DND-41 (cell line): ENCODE results near the gene KATNAL2.

Source experiments
- ATAC-seq: fragments of 200-7000 bp; cut with Tn5 transposase; 3 replicates; pipeline ENCODE4 v1.9.1; 2021; ENCODE audit warnings: low read depth; ENCODE audit not compliant: insufficient read depth
- DNase-seq: peaks from one replicate; pipeline ENCODE4 v3.0.0-alpha.2; 2020
- H2AFZ ChIP-seq: 2 replicates; pipeline ENCODE4 v1.6.0; 2012; ENCODE audit warnings: low read depth, low read length
- H3K27ac ChIP-seq: 2 replicates; pipeline ENCODE4 v1.5.1; 2012; ENCODE audit warnings: low read length, inconsistent platforms
- H3K27me3 ChIP-seq: fragments of 200-600 bp; sonication (generic); 2 replicates; pipeline ENCODE4 v1.6.0; 2012; ENCODE audit warnings: low read length, mild to moderate bottlenecking, inconsistent platforms; ENCODE audit not compliant: insufficient read depth, poor library complexity
- H3K36me3 ChIP-seq: 2 replicates; pipeline ENCODE4 v1.5.1; 2012; ENCODE audit warnings: low read length, inconsistent platforms; ENCODE audit not compliant: insufficient read depth
- H3K4me1 ChIP-seq: 2 replicates; pipeline ENCODE4 v1.5.1; 2012; ENCODE audit warnings: mild to moderate bottlenecking, low read length; ENCODE audit not compliant: insufficient read depth
- H3K4me2 ChIP-seq: 2 replicates; pipeline ENCODE4 v1.6.0; 2012; ENCODE audit warnings: mild to moderate bottlenecking, moderate library complexity, low read length, inconsistent platforms; ENCODE audit not compliant: insufficient read depth
- H3K4me3 ChIP-seq, 2 experiments: fragments of 200-600 bp in 1 of 2; shearing (Covaris generic) in 1 of 2; 2 replicates each; pipeline ENCODE4 v1.5.1; 2012 to 2016; ENCODE audit warnings: inconsistent platforms in 2 of 2, low read length in 2 of 2, mild to moderate bottlenecking in 2 of 2, low read depth in 1 of 2, moderate library complexity in 1 of 2
- H3K79me2 ChIP-seq: 2 replicates; pipeline ENCODE4 v1.6.0; 2012; ENCODE audit warnings: low read length, inconsistent platforms; ENCODE audit not compliant: insufficient read depth
- H3K9ac ChIP-seq: 2 replicates; pipeline ENCODE4 v1.6.0; 2012; ENCODE audit warnings: low read depth, mild to moderate bottlenecking, inconsistent platforms, low read length, moderate library complexity
- H3K9me3 ChIP-seq: 2 replicates; pipeline ENCODE4 v1.5.1; 2012; ENCODE audit warnings: low read length, moderate library complexity, mild to moderate bottlenecking, inconsistent platforms; ENCODE audit not compliant: insufficient read depth, severe bottlenecking
- H4K20me1 ChIP-seq: 2 replicates; pipeline ENCODE4 v1.6.0; 2012; ENCODE audit warnings: low read length; ENCODE audit not compliant: insufficient read depth
- CTCF ChIP-seq: IDR thresholded peaks from 2 replicates; pipeline ENCODE4 v1.5.1; 2012; ENCODE audit warnings: borderline replicate concordance, low read length, moderate library complexity, mild to moderate bottlenecking; ENCODE audit not compliant: poor library complexity, severe bottlenecking; ENCODE audit errors: extremely low read depth
- EZH2 ChIP-seq: IDR thresholded peaks from 3 replicates; pipeline ENCODE4 v1.6.1; 2012; ENCODE audit warnings: borderline replicate concordance, low read depth, mild to moderate bottlenecking, moderate library complexity, low read length, inconsistent platforms; ENCODE audit not compliant: severe bottlenecking

The KATNAL2 gene

GRCh38 chr18:46899274-46899948 is 18.0 kb upstream of the KATNAL2 start:
- H4K20me1 ChIP-seq: peaks cover 15% of the 10 kb centered on the region; the same call in 1 of the 2 replicates
- no peaks in the 10 kb centered on the region for H3K9me3 ChIP-seq
- no peak overlapping the region for H2AFZ ChIP-seq
- DNase-seq (no peak), ATAC-seq (no peak)
- TF ChIP-seq CTCF (no peak), EZH2 (no peak)
- no peak overlapping the region for H3K27ac ChIP-seq
- no peak overlapping the region for H3K9ac ChIP-seq
- H3K4me2 ChIP-seq: no peak overlapping the region
- H3K36me3 ChIP-seq: peaks cover 7% of the 10 kb centered on the region; the same call in 1 of the 2 replicates
- H3K27me3 ChIP-seq: no peaks in the 10 kb centered on the region
- no peak overlapping the region for H3K4me3 ChIP-seq
- H3K79me2 ChIP-seq: peaks cover 95% of the 10 kb centered on the region
- H3K4me1 ChIP-seq: no peaks in the 10 kb centered on the region

DNA sequence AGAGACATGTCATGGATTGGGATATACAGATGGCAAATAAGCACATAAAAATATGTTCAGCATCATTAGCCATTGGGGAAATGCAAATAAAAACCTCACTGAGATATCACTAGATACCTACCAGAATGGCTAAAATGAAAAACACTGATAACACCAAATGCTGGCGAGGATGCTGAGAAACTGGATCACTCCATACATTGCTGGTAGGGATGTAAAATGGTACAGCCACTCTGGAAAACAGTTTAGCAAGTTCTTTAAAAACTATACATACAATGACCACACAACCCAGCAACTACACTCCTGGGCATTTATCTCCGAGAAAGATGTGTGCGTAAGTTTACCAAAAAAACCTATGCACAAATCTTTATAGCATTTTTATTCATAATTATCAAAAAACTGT is 14.0 kb upstream of the KATNAL2 start:
- no peaks in the 10 kb centered on the region for H3K9me3 ChIP-seq
- ATAC-seq: no peak
- H3K4me1 ChIP-seq: no peaks in the 10 kb centered on the region
- peaks cover 98% of the 10 kb centered on the region for H3K79me2 ChIP-seq
- no peak overlapping the region for H3K4me2 ChIP-seq
- no peak overlapping the region for H2AFZ ChIP-seq
- H3K36me3 ChIP-seq: peaks cover 18% of the 10 kb centered on the region; the same call in 1 of the 2 replicates
- TF ChIP-seq EZH2 (no peak), CTCF (no peak)
- no peak overlapping the region for H3K9ac ChIP-seq
- peaks cover 22% of the 10 kb centered on the region; the same call in 1 of the 2 replicates for H4K20me1 ChIP-seq
- no peaks in the 10 kb centered on the region for H3K27me3 ChIP-seq
- H3K27ac ChIP-seq: no peak overlapping the region
- DNase-seq: no peak
- no peak overlapping the region for H3K4me3 ChIP-seq

GRCh38 chr18:46909497-46909896 is 7.9 kb upstream of the KATNAL2 start:
- H3K4me2 ChIP-seq: no peak overlapping the region
- no peak overlapping the region for H3K9ac ChIP-seq
- H3K79me2 ChIP-seq: peaks cover 99% of the 10 kb centered on the region
- no peak overlapping the region for H2AFZ ChIP-seq
- no peaks in the 10 kb centered on the region for H3K9me3 ChIP-seq
- no peaks in the 10 kb centered on the region for H3K27me3 ChIP-seq
- H3K27ac ChIP-seq: no peak overlapping the region
- no peak for ATAC-seq
- H3K36me3 ChIP-seq: peaks cover 14% of the 10 kb centered on the region; the same call in 1 of the 2 replicates
- no peak for TF ChIP-seq CTCF
- TF ChIP-seq EZH2: no peak
- peaks cover 11% of the 10 kb centered on the region for H3K4me1 ChIP-seq
- no peak for DNase-seq
- H4K20me1 ChIP-seq: peaks cover 42% of the 10 kb centered on the region
- no peak overlapping the region for H3K4me3 ChIP-seq

DNA sequence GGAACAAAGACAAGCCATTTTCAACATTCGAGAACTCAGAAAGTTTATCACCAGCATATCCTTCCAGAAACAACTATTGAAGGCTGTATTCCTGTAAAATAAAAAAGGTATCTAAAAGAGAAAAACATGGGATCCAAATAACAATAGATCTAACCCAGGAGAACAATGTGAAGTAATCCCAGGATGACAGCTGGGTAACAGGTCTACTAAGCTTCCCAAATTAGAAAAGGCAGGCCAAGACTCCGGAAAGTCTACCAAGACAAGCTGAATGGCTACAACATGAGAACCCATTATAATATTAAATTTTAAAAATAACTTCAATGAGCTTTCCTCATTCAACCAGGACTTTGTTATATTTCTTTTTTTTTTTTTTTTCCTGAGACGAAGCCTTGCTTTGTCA is 6.5 kb upstream of the KATNAL2 start:
- no peaks in the 10 kb centered on the region for H3K27me3 ChIP-seq
- peaks cover 14% of the 10 kb centered on the region; the same call in 1 of the 2 replicates for H3K36me3 ChIP-seq
- no peak overlapping the region for H3K4me2 ChIP-seq
- TF ChIP-seq CTCF: no peak
- TF ChIP-seq EZH2: no peak
- peaks cover 49% of the 10 kb centered on the region for H4K20me1 ChIP-seq
- H3K79me2 ChIP-seq: peaks cover 99% of the 10 kb centered on the region
- no peak for ATAC-seq
- no peak for DNase-seq
- H3K9ac ChIP-seq: no peak overlapping the region
- H3K9me3 ChIP-seq: no peaks in the 10 kb centered on the region
- no peak overlapping the region for H2AFZ ChIP-seq
- H3K27ac ChIP-seq: no peak overlapping the region
- H3K4me3 ChIP-seq: no peak overlapping the region
- peaks cover 25% of the 10 kb centered on the region for H3K4me1 ChIP-seq
